GM12878 (cell line): ENCODE measurements around the gene DAAM2. TPM values are rescaled to one million over a fixed set of nuclear protein-coding genes. Genes with fewer than 3 reads are reported as not detected.

Experiments used
- ATAC-seq: fragments of 200-7000 bp; cut with Tn5 transposase; 3 replicates; pipeline ENCODE4 v1.9.1; 2020; ENCODE audit warnings: mild to moderate bottlenecking, moderate library complexity
- BruUV-seq: library from RNA; stranded (reverse); fragments of 400-500 nt; replicated peaks from 2 replicates; lab custom pipeline; 2021; lab: Mats Ljungman, UMichigan
- CTCF ChIA-PET: fragments of 300-600 bp; sonication (Branson Sonifier 250); formaldehyde crosslinking; extraction: SDS; loops from one replicate; lab custom pipeline; 2021; ENCODE audit warnings: inconsistent platforms; lab: Yijun Ruan, JAX
- POLR2A ChIA-PET: fragments of 350-600 bp; formaldehyde crosslinking; extraction: SDS; loops from one replicate; lab custom pipeline; 2021; ENCODE audit warnings: inconsistent platforms; lab: Charles Lee
- RAD21 ChIA-PET: fragments of 300-600 bp; sonication (Branson Sonifier 250); formaldehyde crosslinking; loops from one replicate; lab custom pipeline; 2023; ENCODE audit warnings: antibody characterized with exemption; ENCODE audit not compliant: unreplicated experiment; lab: Charles Lee
- SMC1A ChIA-PET: fragments of 300-600 bp; sonication (Branson Sonifier 250); formaldehyde crosslinking; loops from one replicate; lab custom pipeline; 2023; ENCODE audit not compliant: unreplicated experiment, uncharacterized antibody; lab: Charles Lee
- DNase-seq: peaks from one replicate; pipeline ENCODE4 v3.0.0-alpha.2; 2011; ENCODE audit warnings: low read depth, low spot score
- FAIRE-seq: peaks from 3 replicates; lab custom pipeline; 2011; peaks lifted over from hg19 to GRCh38; lab: Jason Lieb, UNC
- H2AFZ ChIP-seq: 2 replicates; pipeline ENCODE4 v1.6.0; 2011; ENCODE audit warnings: low read depth, low read length, control low read depth; ENCODE audit not compliant: control insufficient read depth
- H3K27ac ChIP-seq: 2 replicates; pipeline ENCODE4 v1.5.1; 2011; ENCODE audit warnings: control low read depth; ENCODE audit not compliant: control insufficient read depth, insufficient read depth
- H3K27me3 ChIP-seq, 2 experiments: replicated peaks in 1 of 2; 2 replicates each; pipeline versions ENCODE4 v1.6.0 to v1.6.1; 2011; ENCODE audit warnings: low read length in 1 of 2; ENCODE audit not compliant: control insufficient read depth in 2 of 2, insufficient read depth in 2 of 2
- H3K36me3 ChIP-seq, 2 experiments: 2 replicates each; pipeline ENCODE4 v1.5.1; 2011; ENCODE audit warnings: low read length in 1 of 2; ENCODE audit not compliant: control insufficient read depth in 2 of 2, insufficient read depth in 2 of 2
- H3K4me1 ChIP-seq: 2 replicates; pipeline ENCODE4 v1.6.1; 2011; ENCODE audit warnings: mild to moderate bottlenecking, low read length, moderate library complexity, mixed read lengths; ENCODE audit not compliant: control insufficient read depth, insufficient read depth
- H3K4me2 ChIP-seq: 2 replicates; pipeline ENCODE4 v1.6.0; 2011; ENCODE audit warnings: control low read depth; ENCODE audit not compliant: control insufficient read depth, insufficient read depth
- H3K4me3 ChIP-seq: fragments of 200-600 bp; sonication (generic); 2 replicates; pipeline ENCODE4 v1.5.1; 2016
- H3K79me2 ChIP-seq: 2 replicates; pipeline ENCODE4 v1.6.0; 2011; ENCODE audit warnings: low read length; ENCODE audit not compliant: control insufficient read depth, insufficient read depth
- H3K9ac ChIP-seq: 2 replicates; pipeline ENCODE4 v1.8.0; 2011; ENCODE audit warnings: low read length, control low read depth, mixed read lengths; ENCODE audit not compliant: control insufficient read depth, insufficient read depth
- H3K9me3 ChIP-seq: replicated peaks from 3 replicates; pipeline ENCODE4 v1.5.1; 2011; ENCODE audit warnings: mild to moderate bottlenecking, low read length; ENCODE audit not compliant: control insufficient read depth, insufficient read depth
- H4K20me1 ChIP-seq: 2 replicates; pipeline ENCODE4 v1.6.0; 2011; ENCODE audit not compliant: control insufficient read depth, insufficient read depth
- ASH2L ChIP-seq: fragments of 300-600, 200-600 bp; sonication (generic); IDR thresholded peaks from 2 replicates; pipeline ENCODE4 v1.6.1; 2017; ENCODE audit warnings: low read depth, mild to moderate bottlenecking, borderline replicate concordance
- ATF7 ChIP-seq: fragments of 450-650 bp; IDR thresholded peaks from 2 replicates; pipeline ENCODE4 v1.6.1; 2016; ENCODE audit warnings: low read depth, mild to moderate bottlenecking
- NBN ChIP-seq: fragments of 450-650 bp; IDR thresholded peaks from 2 replicates; pipeline ENCODE4 v1.6.1; 2016
- POLR2A ChIP-seq: IDR thresholded peaks from 2 replicates; pipeline ENCODE4 v1.6.1; 2011; ENCODE audit warnings: low read depth, mild to moderate bottlenecking, low read length
- SMAD1 ChIP-seq: fragments of 450-650 bp; IDR thresholded peaks from 2 replicates; pipeline ENCODE4 v1.6.1; 2018; ENCODE audit warnings: mild to moderate bottlenecking, low read depth; ENCODE audit not compliant: partially characterized antibody
- ZNF274 ChIP-seq: IDR thresholded peaks from one replicate; pipeline ENCODE4 v1.8.0; 2011; ENCODE audit not compliant: insufficient read length, insufficient read depth
- WGBS: methylation state at CpG from one replicate; pipeline ENCODE4 v1.1.6; 2016; ENCODE audit warnings: low lambda C conversion rate; ENCODE audit not compliant: insufficient replicate concordance, insufficient coverage; ENCODE audit errors: missing lambda C conversion rate; 5-methylcytosine and 5-hydroxymethylcytosine counted together
- in situ Hi-C: fragments of 300-500 bp; cut with MboI; formaldehyde crosslinking; loops from 9 replicates; pipeline ENCODE4 v1.14.3; 2018; ENCODE audit warnings: mixed read lengths
- intact Hi-C: fragments of 100-400 bp; cut with micrococcal nuclease; formaldehyde crosslinking; loops from one replicate; pipeline ENCODE4 v1.14.2; 2022; ENCODE audit not compliant: unreplicated experiment
- polyA plus RNA-seq, 11 experiments: library from polyadenylated mRNA; depleted of rRNA in 4 of 11; unstranded in 6 of 11; stranded (reverse) in 5 of 11; fragments of >200 nt; fragmentation: Nextera tagmentation in 4 of 11; fragmentation: Illumina TruSeq in 1 of 11; extraction: Ambion mirVana in 4 of 11; extraction: Trizol in 1 of 11; gene quantifications; 1 replicate in 1 of 11; 2 replicates in 10 of 11; pipeline versions ENCODE4 v1.2.1 to v1.2.3, GENCODE V29; 2011 to 2016; ENCODE audit warnings: inconsistent platforms in 2 of 11, missing spikeins in 2 of 11, low read depth in 1 of 11
- total RNA-seq, 4 experiments: library from RNA; depleted of rRNA in 3 of 4; stranded (reverse); fragments of >200 nt in 3 of 4; fragmentation: Illumina TruSeq in 1 of 4; extraction: Trizol in 1 of 4; gene quantifications; 2 replicates each; pipeline versions ENCODE4 v1.2.1 to v1.2.3, GENCODE V29; 2013 to 2021
- TF ChIP-seq, protein P1 (sequence below): fragments of 450-650 bp; IDR thresholded peaks from 2 replicates; pipeline ENCODE4 v1.6.1; 2017; ENCODE audit warnings: mild to moderate bottlenecking, moderate library complexity
- TF ChIP-seq, protein P2 (sequence below): fragments of 450-650 bp; IDR thresholded peaks from 2 replicates; pipeline ENCODE4 v1.6.1; 2017; ENCODE audit warnings: borderline replicate concordance

The DAAM2 gene
- total and polyA plus RNA-seq, 10 of the 15 experiments (the other 5 are each of a cell fraction or from before 2014, with no cell fraction given) = 0.05 to 0.22 TPM; not detected in 8

- 48% methylated on average over 8 of the region's 8 CpGs for WGBS
- H3K36me3 ChIP-seq = no peaks in the 10 kb centered on the region
- H3K4me2 ChIP-seq = no peak overlapping the region
- ATAC-seq = no peak
- in situ Hi-C loops = no loop called here
- peaks cover 0 to 4% of the 10 kb centered on the region in 2 experiments; a peak in 2 of 4 replicates for H3K27me3 ChIP-seq
- no TSS peak for BruUV-seq
- CTCF ChIA-PET = interaction anchor here (1.8 kb wide), 1 partner anchor 79 kb away, joined by 7 read pairs; no protein-coding TSS in a partner anchor
- SMC1A ChIA-PET = interaction anchor here (0.6 kb wide), 1 partner anchor 34 kb away, joined by 3 read pairs; no protein-coding TSS in a partner anchor
- TF ChIP-seq ASH2L (no peak), SMAD1 (no peak), ATF7 (no peak), ZNF274 (no peak), POLR2A (no peak), NBN (no peak)
- TF ChIP-seq, protein P1, sequence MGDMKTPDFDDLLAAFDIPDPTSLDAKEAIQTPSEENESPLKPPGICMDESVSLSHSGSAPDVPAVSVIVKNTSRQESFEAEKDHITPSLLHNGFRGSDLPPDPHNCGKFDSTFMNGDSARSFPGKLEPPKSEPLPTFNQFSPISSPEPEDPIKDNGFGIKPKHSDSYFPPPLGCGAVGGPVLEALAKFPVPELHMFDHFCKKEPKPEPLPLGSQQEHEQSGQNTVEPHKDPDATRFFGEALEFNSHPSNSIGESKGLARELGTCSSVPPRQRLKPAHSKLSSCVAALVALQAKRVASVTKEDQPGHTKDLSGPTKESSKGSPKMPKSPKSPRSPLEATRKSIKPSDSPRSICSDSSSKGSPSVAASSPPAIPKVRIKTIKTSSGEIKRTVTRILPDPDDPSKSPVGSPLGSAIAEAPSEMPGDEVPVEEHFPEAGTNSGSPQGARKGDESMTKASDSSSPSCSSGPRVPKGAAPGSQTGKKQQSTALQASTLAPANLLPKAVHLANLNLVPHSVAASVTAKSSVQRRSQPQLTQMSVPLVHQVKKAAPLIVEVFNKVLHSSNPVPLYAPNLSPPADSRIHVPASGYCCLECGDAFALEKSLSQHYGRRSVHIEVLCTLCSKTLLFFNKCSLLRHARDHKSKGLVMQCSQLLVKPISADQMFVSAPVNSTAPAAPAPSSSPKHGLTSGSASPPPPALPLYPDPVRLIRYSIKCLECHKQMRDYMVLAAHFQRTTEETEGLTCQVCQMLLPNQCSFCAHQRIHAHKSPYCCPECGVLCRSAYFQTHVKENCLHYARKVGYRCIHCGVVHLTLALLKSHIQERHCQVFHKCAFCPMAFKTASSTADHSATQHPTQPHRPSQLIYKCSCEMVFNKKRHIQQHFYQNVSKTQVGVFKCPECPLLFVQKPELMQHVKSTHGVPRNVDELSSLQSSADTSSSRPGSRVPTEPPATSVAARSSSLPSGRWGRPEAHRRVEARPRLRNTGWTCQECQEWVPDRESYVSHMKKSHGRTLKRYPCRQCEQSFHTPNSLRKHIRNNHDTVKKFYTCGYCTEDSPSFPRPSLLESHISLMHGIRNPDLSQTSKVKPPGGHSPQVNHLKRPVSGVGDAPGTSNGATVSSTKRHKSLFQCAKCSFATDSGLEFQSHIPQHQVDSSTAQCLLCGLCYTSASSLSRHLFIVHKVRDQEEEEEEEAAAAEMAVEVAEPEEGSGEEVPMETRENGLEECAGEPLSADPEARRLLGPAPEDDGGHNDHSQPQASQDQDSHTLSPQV = no peak
- TF ChIP-seq, protein P2, sequence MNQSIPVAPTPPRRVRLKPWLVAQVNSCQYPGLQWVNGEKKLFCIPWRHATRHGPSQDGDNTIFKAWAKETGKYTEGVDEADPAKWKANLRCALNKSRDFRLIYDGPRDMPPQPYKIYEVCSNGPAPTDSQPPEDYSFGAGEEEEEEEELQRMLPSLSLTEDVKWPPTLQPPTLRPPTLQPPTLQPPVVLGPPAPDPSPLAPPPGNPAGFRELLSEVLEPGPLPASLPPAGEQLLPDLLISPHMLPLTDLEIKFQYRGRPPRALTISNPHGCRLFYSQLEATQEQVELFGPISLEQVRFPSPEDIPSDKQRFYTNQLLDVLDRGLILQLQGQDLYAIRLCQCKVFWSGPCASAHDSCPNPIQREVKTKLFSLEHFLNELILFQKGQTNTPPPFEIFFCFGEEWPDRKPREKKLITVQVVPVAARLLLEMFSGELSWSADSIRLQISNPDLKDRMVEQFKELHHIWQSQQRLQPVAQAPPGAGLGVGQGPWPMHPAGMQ = no peak
- TF ChIP-seq, all 136 proteins: peak for 0
- H3K4me1 ChIP-seq = no peaks in the 10 kb centered on the region
- H3K79me2 ChIP-seq = no peaks in the 10 kb centered on the region
- H2AFZ ChIP-seq = no peak overlapping the region
- intact Hi-C loops = no loop called here
- no peak for FAIRE-seq
- H3K9me3 ChIP-seq = no peaks in the 10 kb centered on the region
- ChIA-PET POLR2A (no interaction called here), RAD21 (no interaction called here)
- H3K4me3 ChIP-seq = no peak overlapping the region
- no peak for DNase-seq
- H3K27ac ChIP-seq = no peak overlapping the region
- no peaks in the 10 kb centered on the region for H4K20me1 ChIP-seq
- H3K9ac ChIP-seq = no peak overlapping the region
These were observed 4.9 kb upstream of the DAAM2 start for GRCh38 chr6:39787322-39787721.
